HL-60 (cell line): ENCODE results near the gene ENOX1.

Experiments used
- CTCF ChIP-seq: IDR thresholded peaks from one replicate; pipeline ENCODE4 v1.5.1; 2011; ENCODE audit warnings: low read length, control low read depth, inconsistent platforms; ENCODE audit not compliant: insufficient read depth
- GABPA ChIP-seq: IDR thresholded peaks from 2 replicates; pipeline ENCODE4 v1.6.1; 2012; ENCODE audit warnings: low read depth
- POLR2AphosphoS5 ChIP-seq: IDR thresholded peaks from 2 replicates; pipeline ENCODE4 v1.6.1; 2012; ENCODE audit warnings: low read depth

GRCh38 chr13:43785261-43785649 is 1.5 kb downstream of the ENOX1 start:
- TF ChIP-seq CTCF (no peak), POLR2AphosphoS5 (no peak), GABPA (no peak)
